Pons (tissue), 1 donor: ENCODE data around the gene MAN1A1.

ENCODE experiments used
- DNase-seq: peaks from one replicate; pipeline ENCODE4 v3.0.0-alpha.2; 2016; ENCODE audit warnings: low spot score

MAN1A1 gene

DNA sequence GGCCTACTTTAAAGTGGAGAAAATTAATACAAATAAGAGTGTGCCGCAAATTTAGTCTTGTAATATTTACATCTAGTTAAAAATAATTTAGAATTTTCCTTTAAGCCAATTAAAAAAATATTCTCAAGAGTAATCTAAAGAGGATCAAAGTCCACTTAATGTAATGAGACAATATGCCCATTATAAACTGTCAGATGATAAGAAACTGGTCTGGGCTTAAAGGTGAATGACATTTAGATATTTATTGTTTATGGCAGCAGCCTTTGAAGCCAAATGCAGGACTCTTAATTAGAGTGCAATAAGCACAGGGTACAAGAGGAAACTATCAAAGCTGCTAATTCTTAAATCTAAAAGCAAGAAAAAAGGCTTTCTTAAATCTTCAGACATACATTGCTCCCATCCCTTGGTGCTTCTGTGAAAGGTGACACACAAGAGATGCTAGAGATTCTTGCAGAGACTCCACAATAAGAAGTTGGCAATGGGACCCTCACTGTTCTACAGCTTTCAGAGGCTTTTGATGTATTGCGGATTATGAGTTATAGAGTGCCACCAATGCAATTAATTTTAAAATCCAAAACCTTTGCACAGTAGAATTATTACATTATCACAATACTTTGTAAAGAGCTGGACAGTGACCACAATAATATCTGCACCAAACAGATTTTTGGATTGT, 116.1 kb downstream of the MAN1A1 start:
- no peak for DNase-seq

DNA sequence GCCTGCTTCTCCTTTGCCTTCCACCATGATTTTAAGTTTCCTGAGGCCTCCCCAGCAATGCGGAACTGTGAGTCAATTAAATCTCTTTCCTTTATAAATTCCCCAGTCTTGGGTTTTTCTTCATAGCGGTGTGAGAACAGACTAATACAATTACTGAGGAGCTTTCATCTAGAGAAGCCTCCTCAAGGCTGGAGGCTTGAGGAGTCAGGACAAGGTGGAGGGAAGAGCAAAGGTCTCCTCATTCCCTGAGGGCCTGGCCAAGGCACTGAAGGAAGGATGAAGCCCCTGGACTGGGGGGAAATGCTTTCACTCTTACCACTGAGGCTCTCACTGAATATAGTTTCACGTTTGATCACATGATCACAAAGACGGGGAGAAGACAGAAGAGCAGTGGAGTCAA, 118.2 kb downstream of the MAN1A1 start:
- DNase-seq = no peak

DNA sequence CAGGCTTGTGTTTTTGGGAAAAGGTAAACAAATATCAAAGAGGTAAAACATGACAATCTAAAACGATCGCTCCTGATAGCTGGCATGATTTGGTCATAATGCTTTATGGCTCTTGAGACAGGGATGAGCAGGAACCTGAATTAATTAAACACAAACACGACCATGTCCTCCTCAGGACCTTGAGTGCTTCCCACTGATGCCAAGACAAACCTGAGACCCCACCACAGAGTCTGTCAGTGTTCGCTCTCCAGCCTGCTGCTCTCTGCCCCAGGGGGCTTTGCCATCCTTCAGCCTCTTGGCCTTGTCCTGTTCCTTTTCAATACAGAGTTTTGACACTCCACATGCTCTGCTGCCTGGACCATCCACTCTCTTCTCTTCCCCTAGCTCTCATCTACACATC, 119.4 kb downstream of the MAN1A1 start:
- no peak for DNase-seq

DNA sequence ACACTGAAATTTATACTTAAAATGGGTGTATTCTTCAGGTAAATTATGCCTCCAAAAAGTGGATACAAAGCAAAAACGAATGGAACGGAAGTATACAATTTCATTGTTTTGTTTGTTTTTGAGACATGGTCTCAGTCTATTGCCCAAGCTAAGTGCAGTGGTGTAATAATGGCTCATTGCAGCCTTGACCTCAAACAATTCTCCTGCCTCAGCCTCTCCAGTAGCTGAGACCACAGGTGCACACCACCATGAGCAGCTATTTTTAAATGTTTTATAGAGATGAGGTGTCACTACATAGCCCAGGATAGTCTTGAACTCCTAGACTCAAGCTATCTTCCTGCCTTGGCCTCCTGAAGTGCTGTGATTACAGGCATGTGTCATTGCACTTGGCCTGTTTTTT, 122.2 kb downstream of the MAN1A1 start:
- DNase-seq = no peak

DNA sequence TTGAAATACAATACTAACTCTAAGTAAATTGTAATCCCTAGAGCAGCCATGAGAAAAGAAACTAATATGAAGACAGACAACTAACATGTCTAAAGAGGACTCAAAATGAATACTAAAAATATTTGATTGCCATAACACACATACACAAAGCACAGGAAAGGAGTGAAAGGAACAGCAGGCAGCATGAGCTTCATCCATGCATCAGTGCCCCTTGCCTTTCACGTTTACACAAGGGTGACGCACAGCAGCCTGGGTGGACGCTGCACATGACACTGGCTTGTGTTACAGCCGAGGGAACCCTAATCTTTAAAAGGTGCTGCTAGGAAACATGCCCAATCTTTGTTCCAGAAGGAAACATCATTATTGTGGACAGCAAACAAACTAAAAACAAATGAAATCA, 123.5 kb downstream of the MAN1A1 start:
- no peak for DNase-seq

DNA sequence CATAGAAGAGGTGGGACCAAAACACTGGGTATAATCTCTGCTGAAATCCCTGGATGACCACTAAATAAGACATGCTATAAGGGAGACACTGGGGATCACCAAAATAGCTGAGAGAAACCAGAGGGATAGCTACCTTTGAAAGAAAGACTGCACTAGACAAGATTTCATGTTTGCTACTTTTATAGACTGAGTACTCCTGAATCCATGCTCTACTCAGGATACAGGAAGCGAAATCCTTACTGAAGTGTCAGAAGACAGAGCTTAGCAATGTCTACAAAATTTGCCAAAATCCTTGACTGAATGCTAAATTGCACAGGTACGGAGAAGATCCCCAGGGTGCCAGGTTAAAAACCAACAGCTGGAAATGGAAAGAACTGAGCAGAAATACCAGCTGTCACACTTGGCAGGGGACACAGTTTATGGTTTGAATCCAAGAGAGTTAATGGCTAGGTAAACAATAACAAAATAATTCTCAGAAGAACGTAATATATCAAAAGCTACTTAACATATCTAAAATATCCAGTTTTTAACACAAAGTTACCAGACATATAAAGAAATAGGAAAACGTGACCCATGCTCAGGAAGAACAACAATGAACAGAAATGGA, 125.4 kb downstream of the MAN1A1 start:
- no peak for DNase-seq

DNA sequence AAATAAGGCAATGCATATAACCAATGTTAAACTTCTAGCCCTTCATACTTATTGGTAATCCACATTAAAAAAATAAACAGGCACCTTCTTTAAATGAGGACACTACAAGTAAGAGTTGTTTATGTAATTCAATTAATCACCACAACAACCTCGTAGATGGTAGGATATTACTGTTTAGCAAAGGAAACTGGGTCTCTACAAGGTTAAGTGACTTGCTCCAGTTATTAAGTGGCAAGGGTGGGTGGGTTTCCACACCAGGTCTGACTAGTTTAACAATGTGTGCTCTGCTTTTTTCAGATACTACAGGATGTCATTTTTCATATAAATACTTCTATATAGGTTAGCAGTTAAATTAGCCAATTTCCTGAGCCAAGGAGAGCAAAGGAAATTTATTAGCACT, 129.1 kb downstream of the MAN1A1 start:
- no peak for DNase-seq

DNA sequence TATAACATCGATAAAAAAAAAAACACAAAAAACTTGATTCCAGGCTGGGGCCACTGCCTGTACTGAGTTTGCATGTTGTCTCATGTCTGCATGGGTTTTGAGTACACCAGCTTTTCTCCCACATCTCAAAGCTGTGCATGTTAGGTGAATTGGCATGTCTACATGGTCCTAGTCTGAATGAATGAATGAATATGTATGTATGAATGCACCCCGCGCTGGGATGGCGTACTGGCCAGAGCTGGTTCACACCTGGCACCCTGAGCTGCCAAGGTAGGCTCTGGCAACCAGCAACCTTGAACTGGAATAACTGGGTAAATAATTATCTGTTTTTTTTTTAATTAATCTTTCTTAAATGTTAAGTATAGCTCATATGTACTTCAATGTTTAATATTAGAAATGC, 131.0 kb downstream of the MAN1A1 start:
- no peak for DNase-seq

DNA sequence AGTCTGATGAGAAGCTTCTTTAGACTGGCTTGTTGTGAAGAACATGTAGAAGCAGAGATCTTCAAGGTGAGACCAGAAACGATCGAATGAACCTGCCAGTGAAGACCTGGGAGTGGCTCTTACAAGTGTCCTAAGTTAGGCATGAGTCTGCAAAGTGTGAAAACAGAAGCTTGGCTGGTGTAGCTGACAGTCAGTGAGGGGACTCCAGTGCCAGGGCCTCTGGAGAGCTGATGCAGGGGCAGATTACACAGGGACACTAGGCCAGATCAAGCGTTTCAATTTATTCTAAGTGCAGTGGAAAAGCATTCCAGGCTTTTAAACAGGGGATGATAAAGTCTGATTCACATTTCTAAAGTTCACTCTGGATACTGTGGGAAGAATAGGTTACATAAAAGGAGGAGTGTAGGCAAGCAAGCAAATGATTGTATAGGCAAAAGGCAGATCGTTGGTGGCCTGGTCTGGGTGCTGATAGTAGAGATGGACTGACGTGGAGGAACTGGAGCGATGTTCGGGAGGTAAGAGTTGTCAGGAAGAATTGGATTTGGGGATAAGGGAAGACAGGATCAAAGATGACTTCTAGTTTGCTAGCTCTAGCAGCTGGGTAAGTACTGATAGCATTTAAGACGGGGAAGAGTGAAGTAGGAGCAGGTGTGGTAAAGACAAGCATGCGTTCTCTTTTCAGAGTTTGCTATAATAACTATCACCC, 133.5 kb downstream of the MAN1A1 start:
- no peak for DNase-seq

DNA sequence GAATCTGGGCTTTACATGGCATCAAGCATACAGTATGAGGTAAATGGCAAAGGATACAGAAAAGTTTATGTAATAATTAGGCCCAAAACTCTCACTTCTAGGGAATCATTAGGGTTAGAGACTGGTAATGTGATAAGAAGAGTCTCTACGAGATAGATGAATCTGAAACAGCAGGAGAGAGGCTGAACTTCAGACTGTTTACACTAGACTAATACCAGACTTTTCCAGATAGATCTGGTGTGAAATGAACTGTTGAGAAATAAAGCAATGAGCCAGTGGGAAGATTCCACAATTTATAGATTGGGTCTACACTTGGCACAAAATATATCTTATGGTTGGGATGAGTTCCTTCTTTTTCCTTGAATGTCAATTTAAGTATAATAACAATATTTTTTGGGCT, 134.3 kb downstream of the MAN1A1 start:
- no peak for DNase-seq

DNA sequence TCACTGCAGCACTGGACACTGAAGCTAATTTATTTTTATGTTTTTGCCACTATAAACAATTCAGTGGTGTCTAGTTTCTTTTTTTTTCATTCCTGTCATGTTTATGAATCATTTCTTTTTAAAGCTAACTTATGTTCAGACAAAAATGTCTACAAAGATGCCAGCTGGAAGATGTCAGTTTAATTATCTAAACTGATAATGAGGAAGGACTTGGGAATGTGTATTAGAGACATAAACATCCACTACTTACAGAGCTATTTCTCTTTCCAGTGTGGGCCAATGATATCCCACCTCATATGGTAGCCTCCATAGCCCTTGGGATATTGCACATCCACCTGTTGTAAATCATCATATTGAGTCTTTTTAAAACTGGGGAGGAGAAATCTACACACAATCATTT, 139.0 kb downstream of the MAN1A1 start:
- no peak for DNase-seq

DNA sequence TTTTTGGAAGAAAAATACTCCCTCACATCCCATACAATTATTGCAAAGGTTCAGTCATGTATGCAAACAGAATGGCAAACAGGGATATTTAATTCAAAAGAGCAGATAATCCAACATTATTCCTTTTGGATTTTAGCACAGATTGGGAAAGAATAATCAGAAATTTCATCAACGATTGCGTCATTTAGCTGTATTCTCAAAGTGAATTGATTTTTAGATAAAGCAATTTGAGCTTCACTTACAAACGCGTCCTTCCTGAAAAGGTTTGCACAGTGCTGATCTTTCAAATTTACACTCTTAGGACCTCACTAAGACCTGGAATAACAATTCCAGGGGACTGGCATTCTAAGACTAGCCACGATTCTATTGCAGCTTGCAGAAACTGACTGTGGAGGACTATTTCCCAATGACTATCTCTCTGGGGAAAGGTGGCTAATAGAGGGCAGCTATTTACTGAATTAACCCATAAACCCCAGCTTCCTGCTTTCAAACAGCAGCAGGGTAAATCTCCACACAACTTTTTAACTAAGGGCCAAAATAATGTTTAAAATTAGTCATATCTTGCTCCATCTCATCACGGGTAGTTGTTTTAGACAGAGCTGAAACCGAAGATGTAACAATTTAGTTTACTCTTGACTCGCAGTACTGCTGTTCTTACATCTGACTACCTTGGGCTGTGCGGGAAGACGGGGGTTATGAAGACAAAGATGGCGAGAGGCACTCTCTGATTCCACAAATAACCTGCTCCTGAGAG, 139.9 kb downstream of the MAN1A1 start:
- DNase-seq = no peak

DNA sequence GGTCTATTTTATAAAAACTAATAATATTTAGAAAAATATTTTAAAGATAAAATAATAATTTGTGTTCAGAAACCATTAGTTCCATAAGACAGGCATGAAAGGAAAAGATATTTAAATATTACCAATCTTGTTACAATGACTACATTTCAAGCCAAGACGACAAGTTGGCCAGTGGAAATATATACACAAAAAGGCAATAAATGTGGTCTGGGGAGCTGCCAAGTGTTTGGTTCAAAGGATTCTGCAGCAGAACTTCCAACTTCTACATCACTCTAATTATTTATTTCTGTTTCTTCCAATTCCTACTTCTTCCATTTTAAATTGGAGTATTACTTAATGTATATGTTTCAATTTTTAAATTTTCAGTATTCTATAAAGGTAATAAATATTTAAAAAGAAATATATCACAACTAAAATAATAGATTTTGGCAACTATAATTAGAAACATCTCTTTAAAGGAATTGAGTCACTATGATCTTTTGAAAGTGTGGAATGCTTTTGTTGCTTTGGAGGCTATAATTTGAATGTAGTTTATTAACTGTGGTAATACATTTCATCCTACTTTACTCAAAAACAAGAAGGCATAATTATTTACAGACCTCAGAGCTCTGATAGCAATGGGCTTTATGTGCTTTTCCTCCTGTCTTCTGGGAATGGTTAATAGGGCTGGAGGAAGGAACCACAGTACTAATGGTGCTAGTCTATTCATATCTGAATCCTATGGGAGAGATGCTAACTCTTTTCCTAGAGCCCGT, 141.4 kb downstream of the MAN1A1 start:
- no peak for DNase-seq

DNA sequence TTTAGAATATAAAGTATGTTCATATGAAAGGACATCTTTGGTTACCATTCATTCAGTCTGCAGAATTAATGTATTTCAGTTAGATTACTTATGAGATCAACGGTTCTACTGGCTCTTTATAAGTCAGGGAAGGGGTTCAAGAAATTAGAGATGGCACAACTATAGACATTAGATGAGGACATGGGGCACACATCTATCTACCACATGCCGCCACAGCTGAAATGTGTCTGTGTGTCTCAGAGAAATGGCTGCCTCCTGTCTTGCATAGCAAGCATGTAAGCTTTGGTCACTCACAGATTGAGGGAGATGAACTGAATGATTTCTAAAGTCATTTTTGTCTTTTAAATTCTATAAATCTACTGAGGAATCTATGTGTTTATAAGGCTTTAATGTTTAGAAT, 142.2 kb downstream of the MAN1A1 start:
- no peak for DNase-seq

DNA sequence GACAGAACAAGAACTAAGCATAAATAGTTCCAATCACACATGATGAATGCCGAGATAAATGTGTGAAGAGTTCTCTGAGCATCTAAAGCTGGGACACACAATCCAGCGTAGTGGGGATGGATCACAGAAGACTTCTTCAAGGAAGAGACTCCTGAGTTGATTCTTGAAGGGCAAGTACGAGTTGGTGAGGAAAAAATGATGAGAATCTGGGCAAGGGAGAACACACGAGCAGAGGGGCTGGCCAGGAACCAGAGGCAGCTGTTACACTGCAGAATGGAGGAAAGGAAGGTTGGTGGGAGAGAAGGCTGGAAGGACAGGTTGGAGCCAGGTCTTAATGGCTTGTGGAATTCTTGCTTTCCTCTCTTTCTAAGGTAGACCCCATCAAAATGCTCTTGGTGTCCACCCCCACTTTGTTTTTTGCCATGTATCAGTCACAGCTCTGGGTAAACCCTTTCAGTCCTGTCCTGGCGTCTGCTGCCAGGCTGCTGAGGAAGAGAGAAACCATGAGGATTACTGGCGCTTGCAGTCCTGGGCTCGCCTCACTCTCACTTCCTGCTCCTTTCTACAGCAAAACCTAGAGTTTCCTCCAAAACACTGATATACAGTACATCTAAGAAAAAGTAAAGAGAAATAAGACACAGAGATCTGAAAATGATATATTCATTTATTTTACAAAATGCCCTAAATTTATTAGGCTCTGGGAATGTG, 143.5 kb downstream of the MAN1A1 start:
- no peak for DNase-seq

DNA sequence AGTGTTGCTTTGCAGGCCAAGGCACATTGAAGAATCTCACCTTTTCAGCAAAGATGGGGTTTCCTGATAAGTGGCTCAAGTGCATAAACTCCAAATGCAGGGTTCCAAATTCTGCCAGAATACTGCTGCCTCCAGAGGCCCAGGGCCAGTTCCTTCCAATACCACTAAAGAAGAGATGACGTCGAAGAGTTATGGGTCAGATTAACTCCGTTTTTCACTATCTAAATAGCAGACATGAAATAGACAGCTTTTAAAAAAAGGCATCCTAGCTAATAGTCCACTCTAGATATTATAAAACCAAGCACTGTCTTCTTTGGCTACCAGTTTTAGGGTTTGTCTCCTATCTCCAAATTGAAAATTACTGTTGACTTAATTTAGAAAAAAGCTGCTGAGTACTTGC, 144.8 kb downstream of the MAN1A1 start:
- no peak for DNase-seq

DNA sequence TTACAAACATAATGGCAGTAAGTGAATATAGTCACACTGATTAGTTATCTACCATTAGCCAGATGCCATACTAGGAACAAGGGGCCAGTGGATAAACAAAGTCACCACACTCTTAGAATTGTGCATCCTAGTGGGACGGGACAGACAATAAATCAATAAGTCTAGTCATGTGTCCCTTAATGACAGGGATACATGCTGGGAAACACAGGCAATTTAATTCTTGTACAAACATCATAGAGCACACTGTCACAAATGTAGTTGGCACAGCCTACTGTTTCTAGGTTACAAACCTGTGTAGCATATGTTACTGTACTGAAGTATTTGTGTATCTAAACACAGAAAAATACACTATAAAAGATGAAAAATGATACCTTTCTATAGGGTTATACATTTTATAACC, 148.1 kb downstream of the MAN1A1 start:
- no peak for DNase-seq

DNA sequence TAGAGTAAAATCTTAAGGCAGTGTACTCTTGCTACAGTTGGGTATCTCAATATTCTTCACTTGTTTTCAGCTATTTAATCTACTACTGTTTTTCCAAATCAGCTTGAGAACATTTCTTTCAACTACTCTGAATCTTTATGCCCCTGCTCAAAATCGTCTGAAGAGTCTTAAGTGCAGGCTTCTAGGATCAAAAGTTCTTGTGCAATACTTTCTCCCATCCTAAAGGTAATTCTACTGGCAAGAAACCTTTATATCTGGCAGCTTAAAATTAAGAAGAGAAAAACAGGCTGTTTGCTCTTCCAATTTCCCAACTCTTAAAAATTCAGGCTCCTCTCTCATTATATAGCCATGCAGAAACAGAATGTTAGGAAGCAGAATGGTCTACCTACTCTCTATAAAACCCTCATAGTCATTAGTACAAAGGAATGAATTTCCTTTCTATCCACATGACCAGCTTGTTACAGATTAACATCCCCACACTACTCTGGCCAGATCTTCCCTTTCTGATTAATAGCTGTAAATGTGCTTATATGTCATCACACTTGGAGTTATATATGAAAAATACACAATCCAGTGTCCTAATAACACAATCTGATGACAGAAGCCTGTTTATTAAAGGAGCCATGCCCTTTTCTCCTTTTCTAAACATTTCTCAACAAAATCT, 148.9 kb downstream of the MAN1A1 start:
- no peak for DNase-seq

DNA sequence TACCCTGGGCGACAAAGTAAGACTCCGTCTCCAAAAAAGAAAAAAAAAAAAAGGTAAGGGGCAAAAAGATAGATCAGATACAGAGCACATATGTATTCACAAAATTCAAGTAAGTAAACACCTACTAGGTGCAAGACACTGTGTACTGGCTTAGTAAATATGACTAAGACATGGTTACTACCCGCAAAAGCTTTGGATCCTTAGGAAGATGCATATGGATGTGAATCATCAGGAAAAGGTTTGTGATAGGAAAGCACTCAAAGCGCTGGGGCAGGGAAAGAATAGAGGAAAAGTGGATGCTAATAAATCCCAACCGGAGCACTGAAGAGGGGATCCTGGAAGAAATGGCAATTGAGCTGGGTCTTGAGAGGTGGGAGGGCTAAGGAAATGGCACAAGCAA, 152.3 kb downstream of the MAN1A1 start:
- no peak for DNase-seq

DNA sequence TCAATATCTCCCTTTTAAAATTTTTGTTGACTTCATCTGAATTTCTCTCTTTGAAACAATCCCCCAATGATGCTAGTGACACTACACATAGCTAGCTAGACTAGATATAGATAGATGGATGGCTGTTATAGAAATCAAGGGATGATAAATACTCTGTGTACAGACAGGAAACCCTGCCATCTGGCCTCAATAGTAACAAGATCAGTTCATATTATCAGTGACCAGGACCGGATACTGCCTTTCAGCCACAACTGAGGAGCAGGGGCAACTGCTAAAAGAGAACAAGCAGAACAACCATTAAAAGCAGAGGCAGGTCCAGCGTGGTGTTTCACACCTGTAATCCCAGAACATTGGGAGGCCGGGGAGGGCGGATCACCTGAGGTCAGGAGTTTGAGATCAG, 152.8 kb downstream of the MAN1A1 start:
- no peak for DNase-seq

DNA sequence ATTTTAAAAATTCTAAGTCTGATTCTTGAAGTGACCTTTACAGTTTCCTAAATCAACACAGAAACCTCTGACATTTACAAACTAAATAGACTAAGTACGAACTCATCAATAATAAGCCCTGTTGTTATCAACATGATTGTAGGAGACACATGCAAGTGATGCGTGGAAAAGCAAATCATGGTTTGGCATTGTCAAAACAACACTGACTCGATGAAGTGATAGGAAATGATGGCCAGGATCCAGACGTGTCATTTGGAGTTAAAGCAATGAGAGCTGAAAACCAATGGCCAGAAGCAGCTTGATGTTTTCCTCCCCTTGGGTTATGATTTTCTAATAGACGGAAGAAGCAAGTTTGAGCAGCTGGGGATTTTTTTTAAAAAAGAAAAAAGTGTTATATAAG, 153.7 kb downstream of the MAN1A1 start:
- no peak for DNase-seq
